ENCODE data around the gene PTPRCAP.

The PTPRCAP gene

GRCh38 chr11:67393990-67394389 is 43.5 kb downstream of the PTPRCAP start:
- DNase-seq: no peak

- no peak for DNase-seq
Measured at GRCh38 chr11:67393437-67393836, 44.0 kb downstream of the PTPRCAP start.

GRCh38 chr11:67392183-67392715 is 45.2 kb downstream of the PTPRCAP start:
- DNase-seq: no peak

GRCh38 chr11:67391304-67392182 is 45.9 kb downstream of the PTPRCAP start, which contains the start of gene RAD9A:
Gene RAD9A (plus strand): TSS chr11:67391986. CDS start chr11:67392045, 59 bp downstream.
- DNase-seq: peak; percentile 43

- no peak for DNase-seq
Measured at GRCh38 chr11:67390947-67391303, 46.6 kb downstream of the PTPRCAP start.

GRCh38 chr11:67389477-67389876 is 48.0 kb downstream of the PTPRCAP start:
- DNase-seq: no peak

GRCh38 chr11:67387518-67387917 is 50.0 kb downstream of the PTPRCAP start:
- no peak for DNase-seq

GRCh38 chr11:67387069-67387468 is 50.4 kb downstream of the PTPRCAP start:
- no peak for DNase-seq

Data from DMS 273 treated with DMSO at 0.1 percent for 48 hours (cell line).